ENCODE data around the gene GPR52.

The GPR52 gene

DNA sequence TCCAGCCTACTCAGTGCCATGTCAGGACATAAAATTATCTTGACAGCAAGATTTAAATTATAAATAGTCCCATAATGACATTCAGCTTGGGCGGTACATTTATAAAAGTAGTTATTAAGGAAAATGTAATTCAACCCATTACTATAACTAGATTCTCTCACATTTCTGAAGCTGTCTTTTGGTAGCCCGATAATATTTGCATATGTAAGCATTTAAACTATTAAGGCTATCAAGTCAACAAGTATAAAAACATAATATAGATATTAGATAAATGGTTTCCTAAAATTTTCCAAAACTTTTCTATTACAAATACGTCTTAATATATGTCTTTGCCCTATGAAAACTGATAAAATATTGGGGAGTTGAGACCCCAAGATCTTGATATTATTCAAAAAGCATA lies 21.6 kb upstream of the GPR52 start:
- Mint-ChIP-seq H3K9me3 (no peaks in the 10 kb centered on the region), H3K4me1 (ENCODE audit: low read depth in 2 of 2) (peaks cover 2 to 21% of the 10 kb centered on the region in 2 donors), H3K27ac (no peak overlapping the region), H3K36me3 (ENCODE audit: insufficient read depth) (peaks cover 3% of the 10 kb centered on the region), H3K27me3 (no peaks in the 10 kb centered on the region), H3K4me3 (no peak overlapping the region)
- DNase-seq (no peak), ATAC-seq (replicated peaks) (no peak)

DNA sequence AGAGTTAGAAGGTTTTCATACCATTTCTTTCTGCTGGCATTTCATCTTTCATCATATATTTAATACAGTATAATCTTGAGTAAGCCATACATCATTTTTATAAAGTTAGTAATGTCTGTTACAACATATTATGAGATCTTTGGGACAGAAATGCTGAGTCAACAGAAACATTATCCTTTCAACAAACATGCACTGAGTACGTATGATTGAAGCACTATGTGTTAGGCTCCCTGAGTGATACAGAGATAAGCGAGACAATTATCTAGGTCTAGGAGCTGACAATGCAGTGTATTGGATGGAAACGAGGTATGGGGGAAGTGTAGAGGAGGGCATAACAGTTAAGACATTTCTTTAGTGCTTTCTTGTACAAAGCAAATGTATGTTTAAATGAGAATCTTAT lies 19.7 kb upstream of the GPR52 start:
- DNase-seq (no peak), ATAC-seq (replicated peaks) (no peak)
- Mint-ChIP-seq H3K27ac (no peak overlapping the region), H3K36me3 (ENCODE audit: insufficient read depth) (peaks cover 3% of the 10 kb centered on the region), H3K27me3 (no peaks in the 10 kb centered on the region), H3K9me3 (no peaks in the 10 kb centered on the region), H3K4me1 (ENCODE audit: low read depth in 2 of 2) (peaks cover 2 to 22% of the 10 kb centered on the region in 2 donors), H3K4me3 (no peak overlapping the region)

DNA sequence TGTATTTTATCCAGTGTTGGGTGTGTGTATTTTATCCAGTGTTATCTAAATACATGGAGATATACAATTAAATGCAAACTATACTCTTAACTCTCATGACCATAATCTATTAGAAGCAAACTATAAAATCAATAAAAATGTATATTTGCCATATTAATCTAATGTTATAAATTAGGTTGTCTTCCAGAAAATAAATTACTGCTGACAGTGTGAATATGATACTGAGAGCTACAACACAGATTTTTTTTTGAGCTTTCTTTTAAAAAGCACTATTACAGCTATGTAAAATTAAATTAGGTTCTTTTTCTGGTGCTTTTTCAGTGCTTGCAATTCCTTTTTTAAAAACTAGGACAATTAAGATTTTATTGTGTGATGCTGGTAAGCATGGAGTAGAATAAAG lies 19.0 kb upstream of the GPR52 start:
- DNase-seq (no peak), ATAC-seq (replicated peaks) (no peak)
- Mint-ChIP-seq H3K36me3 (ENCODE audit: insufficient read depth) (peaks cover 3% of the 10 kb centered on the region), H3K27me3 (no peaks in the 10 kb centered on the region), H3K9me3 (no peaks in the 10 kb centered on the region), H3K4me1 (ENCODE audit: low read depth in 2 of 2) (peaks cover 2 to 19% of the 10 kb centered on the region in 2 donors), H3K4me3 (no peak overlapping the region), H3K27ac (no peak overlapping the region)

DNA sequence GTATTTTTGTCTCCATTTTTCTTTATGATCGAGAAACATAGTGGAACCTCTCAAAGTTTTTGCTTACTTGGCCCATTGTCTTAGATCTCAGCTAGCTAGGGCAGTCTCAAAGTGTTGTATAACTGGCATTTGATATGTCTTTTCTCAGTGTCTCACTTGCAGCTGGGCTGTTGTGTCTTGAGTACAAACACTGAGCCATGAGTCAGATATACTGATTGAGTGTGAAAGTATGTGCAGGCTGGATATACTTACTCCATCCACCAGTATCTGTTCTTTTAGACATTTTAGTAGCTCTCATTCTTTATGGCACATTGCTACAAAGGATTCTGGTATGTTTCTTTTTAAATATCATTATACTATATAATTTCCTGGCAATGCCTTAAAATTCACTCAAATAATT lies 14.3 kb upstream of the GPR52 start:
- H3K27ac Mint-ChIP-seq = no peak overlapping the region
- peaks cover 3% of the 10 kb centered on the region for H3K36me3 Mint-ChIP-seq (ENCODE audit: insufficient read depth)
- ATAC-seq (replicated peaks) (no peak), DNase-seq (no peak)
- H3K9me3 Mint-ChIP-seq = no peaks in the 10 kb centered on the region
- no peaks in the 10 kb centered on the region for H3K27me3 Mint-ChIP-seq
- H3K4me3 Mint-ChIP-seq = no peak overlapping the region
- peaks cover 2 to 21% of the 10 kb centered on the region in 2 donors for H3K4me1 Mint-ChIP-seq (ENCODE audit: low read depth in 2 of 2)

DNA sequence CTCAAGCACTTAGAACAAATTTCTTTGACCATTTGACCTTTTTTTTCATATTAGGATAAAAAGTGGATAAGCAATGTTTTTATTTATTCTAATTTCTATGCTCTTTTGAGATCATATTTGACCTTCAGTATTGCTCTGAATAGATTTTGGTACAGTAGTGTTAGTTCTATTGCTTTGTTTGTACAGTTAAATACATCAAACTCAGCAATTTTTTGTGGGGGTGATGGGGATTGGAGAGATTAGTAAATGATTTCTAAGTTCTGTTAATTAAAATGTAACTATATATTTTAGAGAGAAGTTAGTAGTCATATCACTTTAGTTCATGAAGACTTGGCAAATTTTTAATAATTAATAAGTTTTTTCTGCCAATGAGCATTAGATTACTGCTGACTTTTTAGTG lies 2.4 kb upstream of the GPR52 start:
- Mint-ChIP-seq H3K9me3 (no peaks in the 10 kb centered on the region), H3K27me3 (no peaks in the 10 kb centered on the region), H3K36me3 (ENCODE audit: insufficient read depth) (peaks cover 3% of the 10 kb centered on the region), H3K4me3 (no peak overlapping the region), H3K27ac (no peak overlapping the region), H3K4me1 (ENCODE audit: low read depth in 2 of 2) (peaks cover 11 to 24% of the 10 kb centered on the region in 2 donors)
- ATAC-seq (replicated peaks) (no peak), DNase-seq (no peak)

DNA sequence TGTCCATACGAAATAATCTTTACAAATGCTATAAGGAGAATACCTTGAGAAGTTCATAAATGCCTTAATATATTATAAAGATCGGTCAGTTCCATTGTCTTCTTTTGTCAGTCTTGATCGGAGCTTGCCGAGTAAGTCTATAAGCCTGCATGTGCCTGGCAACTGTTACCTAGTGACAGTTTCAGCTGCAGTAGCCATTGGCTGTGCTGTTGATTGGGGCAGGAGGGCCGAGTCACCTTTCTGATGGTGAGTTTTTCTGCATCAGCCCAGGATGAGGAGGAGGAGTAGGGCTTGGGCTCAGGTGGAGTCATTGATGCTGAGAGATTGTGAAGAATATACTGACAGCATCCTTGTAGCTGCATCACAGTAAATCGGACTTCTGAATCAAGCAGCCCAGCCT lies 1.9 kb upstream of the GPR52 start:
- no peaks in the 10 kb centered on the region for H3K27me3 Mint-ChIP-seq
- H3K9me3 Mint-ChIP-seq = no peaks in the 10 kb centered on the region
- no peak overlapping the region for H3K4me3 Mint-ChIP-seq
- ATAC-seq (replicated peaks) (no peak), DNase-seq (no peak)
- H3K36me3 Mint-ChIP-seq (ENCODE audit: insufficient read depth) = peaks cover 3% of the 10 kb centered on the region
- H3K27ac Mint-ChIP-seq = peak overlapping the region in 1 of 2 donors; percentile 63
- peaks cover 11 to 24% of the 10 kb centered on the region in 2 donors for H3K4me1 Mint-ChIP-seq (ENCODE audit: low read depth in 2 of 2)

DNA sequence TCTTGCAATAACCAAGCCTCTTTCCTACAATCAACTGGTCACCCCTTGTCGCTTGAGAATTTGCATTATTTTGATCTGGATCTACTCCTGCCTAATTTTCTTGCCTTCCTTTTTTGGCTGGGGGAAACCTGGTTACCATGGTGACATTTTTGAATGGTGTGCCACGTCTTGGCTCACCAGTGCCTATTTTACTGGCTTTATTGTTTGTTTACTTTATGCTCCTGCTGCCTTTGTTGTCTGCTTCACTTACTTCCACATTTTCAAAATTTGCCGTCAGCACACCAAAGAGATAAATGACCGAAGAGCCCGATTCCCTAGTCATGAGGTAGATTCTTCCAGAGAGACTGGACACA lies 743 bp downstream of the GPR52 start:
- Mint-ChIP-seq H3K9me3 (no peaks in the 10 kb centered on the region), H3K4me3 (no peak overlapping the region), H3K36me3 (ENCODE audit: insufficient read depth) (peaks cover 3% of the 10 kb centered on the region), H3K27ac (no peak overlapping the region), H3K4me1 (ENCODE audit: low read depth in 2 of 2) (peaks cover 8 to 21% of the 10 kb centered on the region in 2 donors), H3K27me3 (no peaks in the 10 kb centered on the region)
- DNase-seq (no peak), ATAC-seq (replicated peaks) (no peak)

DNA sequence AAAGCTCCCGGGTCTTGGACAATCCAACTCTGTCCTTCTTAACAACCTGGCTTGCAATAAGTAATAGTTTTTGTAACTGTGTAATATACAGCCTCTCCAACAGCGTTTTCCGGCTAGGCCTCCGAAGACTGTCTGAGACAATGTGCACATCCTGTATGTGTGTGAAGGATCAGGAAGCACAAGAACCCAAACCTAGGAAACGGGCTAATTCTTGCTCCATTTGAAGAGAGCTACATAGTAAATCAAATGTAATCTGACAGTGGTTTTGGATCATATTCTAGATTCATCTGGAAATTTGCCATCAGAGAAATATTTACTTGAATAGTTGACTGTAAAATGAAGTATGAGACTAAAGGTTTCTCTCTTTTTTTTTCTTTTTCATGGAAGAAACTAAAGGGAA lies 1.2 kb downstream of the GPR52 start:
- Mint-ChIP-seq H3K9me3 (no peaks in the 10 kb centered on the region), H3K27me3 (no peaks in the 10 kb centered on the region), H3K4me3 (no peak overlapping the region), H3K27ac (no peak overlapping the region), H3K4me1 (ENCODE audit: low read depth in 2 of 2) (peaks cover 4 to 18% of the 10 kb centered on the region in 2 donors), H3K36me3 (ENCODE audit: insufficient read depth) (peaks cover 3% of the 10 kb centered on the region)
- ATAC-seq (replicated peaks) (no peak), DNase-seq (no peak)

DNA sequence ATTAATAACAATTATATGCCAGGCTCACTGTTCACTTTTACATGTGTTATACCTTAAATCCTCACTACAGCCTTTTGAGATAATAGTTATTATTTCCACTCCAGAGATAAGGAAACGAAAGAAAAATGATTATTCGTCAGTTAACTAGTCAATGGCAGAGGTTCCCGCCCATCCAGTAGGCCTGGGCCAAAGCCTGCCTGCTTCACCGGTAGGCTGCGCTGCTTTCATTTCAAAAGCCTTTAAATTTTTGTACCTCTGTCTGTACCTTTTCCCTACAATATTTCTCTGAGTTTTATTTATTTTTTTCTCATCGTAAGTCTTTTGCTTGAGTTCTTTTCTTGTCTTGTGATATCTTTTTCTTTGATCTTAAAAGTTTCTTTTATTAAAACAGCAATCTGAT lies 3.6 kb downstream of the GPR52 start:
- ATAC-seq (replicated peaks) (no peak), DNase-seq (no peak)
- Mint-ChIP-seq H3K36me3 (ENCODE audit: insufficient read depth) (peaks cover 2% of the 10 kb centered on the region), H3K27ac (no peak overlapping the region), H3K4me1 (ENCODE audit: low read depth in 2 of 2) (peaks cover 0 to 4% of the 10 kb centered on the region in 2 donors), H3K9me3 (no peaks in the 10 kb centered on the region), H3K4me3 (no peak overlapping the region), H3K27me3 (no peaks in the 10 kb centered on the region)

DNA sequence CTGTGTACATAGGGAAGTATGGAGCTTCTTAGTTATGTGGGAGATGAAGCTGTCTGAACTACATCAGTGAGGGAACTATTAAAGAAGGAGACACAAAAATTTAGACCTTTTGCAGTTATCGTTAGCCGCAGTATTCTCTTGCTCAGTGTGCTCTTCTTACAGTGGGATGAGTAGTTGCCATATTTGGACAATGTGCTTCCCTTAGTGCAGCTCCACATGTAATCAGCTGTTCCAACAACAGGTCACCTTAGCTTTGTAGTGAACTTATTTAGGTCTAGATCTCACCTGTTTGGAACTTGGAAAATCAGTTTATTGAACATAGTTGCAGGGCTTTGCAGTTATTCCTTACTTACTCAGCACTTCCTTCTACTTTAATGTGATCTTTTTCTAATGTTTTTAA lies 18.1 kb downstream of the GPR52 start:
- Mint-ChIP-seq H3K36me3 (ENCODE audit: insufficient read depth) (no peaks in the 10 kb centered on the region), H3K4me3 (no peak overlapping the region), H3K9me3 (no peaks in the 10 kb centered on the region), H3K4me1 (ENCODE audit: low read depth in 2 of 2) (peaks cover 3 to 22% of the 10 kb centered on the region in 2 donors), H3K27ac (no peak overlapping the region), H3K27me3 (no peaks in the 10 kb centered on the region)
- DNase-seq = no peak
- no peak for ATAC-seq (replicated peaks)

DNA sequence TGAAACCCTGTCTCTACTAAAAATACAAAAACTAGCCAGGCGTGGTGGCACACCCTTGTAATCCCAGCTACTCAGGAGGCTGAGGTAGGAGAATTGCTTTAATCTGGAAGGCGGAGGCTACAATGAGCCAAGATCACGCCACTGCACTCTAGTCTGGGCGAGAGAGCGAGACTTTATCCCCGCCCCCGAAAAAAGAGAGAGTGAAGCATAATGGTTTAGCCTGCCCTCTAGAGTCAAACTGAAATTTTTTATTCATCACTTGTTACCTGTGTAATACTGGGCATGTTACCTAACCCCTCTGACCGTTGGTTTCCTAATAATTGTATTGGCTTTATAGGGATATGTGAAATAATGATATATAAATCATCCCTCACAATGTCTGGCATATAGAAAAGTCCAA lies 18.8 kb downstream of the GPR52 start:
- DNase-seq = no peak
- no peak overlapping the region for H3K4me3 Mint-ChIP-seq
- H3K9me3 Mint-ChIP-seq = no peaks in the 10 kb centered on the region
- no peaks in the 10 kb centered on the region for H3K36me3 Mint-ChIP-seq (ENCODE audit: insufficient read depth)
- no peaks in the 10 kb centered on the region for H3K27me3 Mint-ChIP-seq
- H3K4me1 Mint-ChIP-seq (ENCODE audit: low read depth in 2 of 2) = peaks cover 3 to 22% of the 10 kb centered on the region in 2 donors
- no peak overlapping the region for H3K27ac Mint-ChIP-seq
- ATAC-seq (replicated peaks) = no peak

DNA sequence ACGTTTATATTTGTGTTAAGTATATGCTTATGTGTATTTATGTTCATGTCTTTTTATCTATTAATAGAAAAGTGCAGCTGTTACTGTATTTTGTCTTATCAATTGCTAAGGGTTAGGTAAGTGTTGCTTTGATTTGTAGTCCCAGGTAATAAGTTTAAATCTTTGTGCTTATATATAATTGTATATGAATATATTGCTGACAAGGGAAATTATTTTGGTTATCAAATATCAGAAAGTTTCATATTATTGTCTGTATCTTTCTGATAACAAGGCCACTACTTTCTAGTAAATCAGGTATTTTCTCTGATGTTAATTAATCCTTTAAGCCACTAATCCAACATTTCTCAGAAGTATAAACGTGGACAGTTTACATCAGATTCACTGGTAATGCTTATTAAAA lies 21.3 kb downstream of the GPR52 start:
- no peak for ATAC-seq (replicated peaks)
- Mint-ChIP-seq H3K9me3 (no peaks in the 10 kb centered on the region), H3K4me1 (ENCODE audit: low read depth in 2 of 2) (peaks cover 3 to 33% of the 10 kb centered on the region in 2 donors), H3K27me3 (no peaks in the 10 kb centered on the region), H3K4me3 (no peak overlapping the region), H3K36me3 (ENCODE audit: insufficient read depth) (no peaks in the 10 kb centered on the region), H3K27ac (no peak overlapping the region)
- no peak for DNase-seq

DNA sequence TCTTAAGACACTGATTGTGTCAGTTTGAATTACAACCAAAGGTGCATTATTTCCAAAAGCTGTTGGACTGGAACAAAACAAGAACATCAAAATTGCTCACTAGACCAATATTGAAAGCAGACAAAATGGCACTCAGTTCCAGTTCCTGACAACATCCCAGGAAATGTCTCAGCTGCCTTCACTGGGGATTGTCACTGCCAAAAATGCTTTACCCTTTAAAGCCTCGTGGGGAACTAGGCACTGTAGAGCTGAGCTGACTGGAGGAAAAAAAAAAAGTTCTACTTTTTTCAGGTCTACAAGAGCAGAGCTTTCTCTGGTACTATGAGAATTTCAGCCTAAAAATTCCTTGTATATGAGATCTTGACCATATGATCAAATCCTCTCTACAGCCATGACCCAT lies 21.9 kb downstream of the GPR52 start:
- DNase-seq = no peak
- H3K4me1 Mint-ChIP-seq (ENCODE audit: low read depth in 2 of 2) = peaks cover 3 to 33% of the 10 kb centered on the region in 2 donors
- H3K36me3 Mint-ChIP-seq (ENCODE audit: insufficient read depth) = no peaks in the 10 kb centered on the region
- no peaks in the 10 kb centered on the region for H3K9me3 Mint-ChIP-seq
- no peak overlapping the region for H3K27ac Mint-ChIP-seq
- no peak for ATAC-seq (replicated peaks)
- H3K4me3 Mint-ChIP-seq = no peak overlapping the region
- no peaks in the 10 kb centered on the region for H3K27me3 Mint-ChIP-seq

DNA sequence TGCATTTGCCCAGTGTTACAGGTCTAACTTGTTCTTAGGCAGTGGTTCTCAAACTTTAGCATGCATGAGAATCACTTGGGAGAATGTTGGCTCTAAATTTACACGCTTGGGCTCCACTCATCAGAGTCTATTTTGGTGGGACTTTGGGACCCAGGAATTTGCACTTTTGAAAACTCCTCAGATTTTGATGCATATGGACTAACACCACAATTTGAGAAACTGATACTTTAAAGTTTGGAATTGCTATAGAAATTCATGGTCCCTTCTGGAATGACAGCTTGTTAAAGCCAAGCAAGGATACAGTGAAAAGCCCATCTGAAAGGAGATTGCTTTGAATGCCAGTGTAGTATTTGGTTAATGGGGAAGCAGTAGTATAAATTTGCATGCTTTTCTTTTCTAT lies 31.5 kb downstream of the GPR52 start:
- no peak overlapping the region for H3K4me3 Mint-ChIP-seq
- H3K27me3 Mint-ChIP-seq = no peaks in the 10 kb centered on the region
- DNase-seq (no peak), ATAC-seq (replicated peaks) (no peak)
- H3K4me1 Mint-ChIP-seq (ENCODE audit: low read depth in 2 of 2) = peaks cover 3 to 33% of the 10 kb centered on the region in 2 donors
- no peaks in the 10 kb centered on the region for H3K36me3 Mint-ChIP-seq (ENCODE audit: insufficient read depth)
- H3K27ac Mint-ChIP-seq = no peak overlapping the region
- H3K9me3 Mint-ChIP-seq = no peaks in the 10 kb centered on the region

DNA sequence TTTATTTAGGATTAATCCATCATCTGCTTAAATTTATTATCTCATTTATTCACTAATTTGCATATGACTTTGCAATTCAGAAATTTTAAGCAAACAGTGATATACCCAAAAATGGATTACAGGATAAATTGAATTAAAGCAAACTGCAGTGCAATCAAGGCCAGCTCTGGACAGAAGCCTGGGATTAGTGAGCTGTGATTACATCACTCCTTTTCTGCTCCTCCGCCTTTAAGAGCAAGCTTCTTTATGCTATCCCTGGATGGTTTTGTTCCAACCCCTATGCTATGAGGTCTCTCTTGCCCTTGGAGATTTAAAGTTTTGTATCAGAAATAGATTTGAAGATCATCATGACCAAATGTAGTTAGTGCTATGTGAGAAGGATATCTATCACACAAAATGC lies 32.6 kb downstream of the GPR52 start:
- no peak for DNase-seq
- no peak overlapping the region for H3K27ac Mint-ChIP-seq
- no peaks in the 10 kb centered on the region for H3K36me3 Mint-ChIP-seq (ENCODE audit: insufficient read depth)
- no peaks in the 10 kb centered on the region for H3K9me3 Mint-ChIP-seq
- H3K27me3 Mint-ChIP-seq = no peaks in the 10 kb centered on the region
- peaks cover 7 to 43% of the 10 kb centered on the region in 2 donors for H3K4me1 Mint-ChIP-seq (ENCODE audit: low read depth in 2 of 2)
- ATAC-seq (replicated peaks) = no peak
- no peak overlapping the region for H3K4me3 Mint-ChIP-seq
